ENCODE results near the gene RREB1. TPM values are rescaled to one million over a fixed set of nuclear protein-coding genes. Genes with fewer than 3 reads are reported as not detected.
A peak's percentile ranks its signal among the peaks of the same experiment; 100 is the strongest.

The RREB1 gene
- total RNA-seq, 2 experiments from 2014 or later: 18.7 to 19.7 TPM

DNA sequence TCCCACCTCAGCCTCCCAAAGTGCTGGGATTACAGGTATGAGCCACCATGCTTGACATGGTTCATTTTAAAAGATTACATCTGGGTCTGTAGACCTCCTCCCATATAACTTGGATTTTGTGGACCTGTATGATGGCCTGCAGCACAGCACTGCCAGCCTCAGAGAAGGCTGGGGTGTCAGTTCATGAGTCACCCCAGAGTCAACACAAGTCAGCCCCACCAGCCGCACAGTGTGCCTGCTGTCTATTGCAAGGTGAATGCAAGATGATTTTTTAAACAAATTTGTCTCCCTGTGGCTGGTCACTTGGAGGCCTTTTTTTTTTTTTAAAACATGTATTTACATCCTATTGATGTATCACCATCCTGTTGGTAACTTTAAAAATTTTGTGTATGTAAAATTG lies 76.7 kb downstream of the RREB1 start:
- ChIA-PET POLR2A (no interaction called here), CTCF (no interaction called here)
- no peaks in the 10 kb centered on the region for H3K27me3 Mint-ChIP-seq
- peaks cover 57% of the 10 kb centered on the region for H3K36me3 Mint-ChIP-seq (ENCODE audit: low read depth)
- no peaks in the 10 kb centered on the region for H3K9me3 Mint-ChIP-seq
- no peak overlapping the region for H3K4me3 Mint-ChIP-seq
- DNase-seq: no peak
- intact Hi-C loops (cut with micrococcal nuclease): no loop called here
- TF ChIP-seq, protein P1, sequence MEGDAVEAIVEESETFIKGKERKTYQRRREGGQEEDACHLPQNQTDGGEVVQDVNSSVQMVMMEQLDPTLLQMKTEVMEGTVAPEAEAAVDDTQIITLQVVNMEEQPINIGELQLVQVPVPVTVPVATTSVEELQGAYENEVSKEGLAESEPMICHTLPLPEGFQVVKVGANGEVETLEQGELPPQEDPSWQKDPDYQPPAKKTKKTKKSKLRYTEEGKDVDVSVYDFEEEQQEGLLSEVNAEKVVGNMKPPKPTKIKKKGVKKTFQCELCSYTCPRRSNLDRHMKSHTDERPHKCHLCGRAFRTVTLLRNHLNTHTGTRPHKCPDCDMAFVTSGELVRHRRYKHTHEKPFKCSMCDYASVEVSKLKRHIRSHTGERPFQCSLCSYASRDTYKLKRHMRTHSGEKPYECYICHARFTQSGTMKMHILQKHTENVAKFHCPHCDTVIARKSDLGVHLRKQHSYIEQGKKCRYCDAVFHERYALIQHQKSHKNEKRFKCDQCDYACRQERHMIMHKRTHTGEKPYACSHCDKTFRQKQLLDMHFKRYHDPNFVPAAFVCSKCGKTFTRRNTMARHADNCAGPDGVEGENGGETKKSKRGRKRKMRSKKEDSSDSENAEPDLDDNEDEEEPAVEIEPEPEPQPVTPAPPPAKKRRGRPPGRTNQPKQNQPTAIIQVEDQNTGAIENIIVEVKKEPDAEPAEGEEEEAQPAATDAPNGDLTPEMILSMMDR (IDR thresholded peaks at IDR 0.05): no peak
- peaks cover 7% of the 10 kb centered on the region for H3K4me1 Mint-ChIP-seq (ENCODE audit: low read depth)
- no peak overlapping the region for H3K27ac Mint-ChIP-seq
- no peak for ATAC-seq

DNA sequence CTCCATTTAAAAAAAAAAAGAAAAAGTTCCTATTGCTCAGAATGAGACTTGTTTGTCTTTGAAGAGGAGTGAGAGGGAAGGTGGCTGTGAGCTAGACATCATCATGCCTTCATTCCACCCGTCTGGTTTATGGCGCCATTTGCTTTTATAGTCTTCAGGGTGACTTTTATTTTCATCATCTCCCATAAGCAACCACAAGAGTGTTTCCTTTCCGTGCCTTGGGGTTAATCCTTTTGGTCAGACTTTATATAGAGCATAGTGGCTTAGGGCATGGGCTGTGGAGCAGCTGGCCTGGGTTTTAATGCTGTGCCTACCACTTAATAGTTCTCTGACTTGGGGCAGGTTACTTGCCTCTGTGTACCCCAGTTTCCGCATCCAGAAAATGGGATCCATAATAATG lies 77.8 kb downstream of the RREB1 start:
- ATAC-seq (no peak), DNase-seq (no peak)
- ChIA-PET CTCF (no interaction called here), POLR2A (interaction anchor here (0.9 kb wide), 1 partner anchor 34 kb away, joined by 3 read pairs; no protein-coding TSS in a partner anchor)
- TF ChIP-seq, protein P1 (IDR thresholded peaks at IDR 0.05): no peak
- no peaks in the 10 kb centered on the region for H3K27me3 Mint-ChIP-seq
- intact Hi-C loops (cut with micrococcal nuclease): no loop called here
- no peak overlapping the region for H3K27ac Mint-ChIP-seq
- peaks cover 51% of the 10 kb centered on the region for H3K36me3 Mint-ChIP-seq (ENCODE audit: low read depth)
- H3K4me3 Mint-ChIP-seq: no peak overlapping the region
- no peaks in the 10 kb centered on the region for H3K9me3 Mint-ChIP-seq
- peaks cover 7% of the 10 kb centered on the region for H3K4me1 Mint-ChIP-seq (ENCODE audit: low read depth)

DNA sequence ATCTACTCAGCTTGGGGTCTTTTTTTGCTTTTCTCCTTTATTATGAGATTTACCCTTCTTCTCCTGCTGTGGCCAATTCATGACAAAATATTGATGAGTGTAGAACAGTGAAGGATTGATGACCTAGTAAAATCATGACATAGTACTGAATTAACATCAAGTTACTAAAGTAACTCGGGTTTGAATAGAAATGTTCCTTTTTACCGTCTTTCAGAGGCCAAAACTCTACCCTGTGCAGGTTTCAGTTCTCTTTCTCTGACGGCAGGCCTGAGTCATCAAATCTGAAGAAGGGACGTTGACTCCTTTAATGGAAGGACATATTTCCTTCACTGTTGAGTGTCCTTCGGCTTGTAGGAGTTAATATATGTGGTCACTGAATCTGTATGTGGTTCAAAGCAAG lies 80.7 kb downstream of the RREB1 start:
- CTCF ChIA-PET: no interaction called here
- Mint-ChIP-seq H3K27me3 (no peaks in the 10 kb centered on the region), H3K27ac (peak overlapping the region; percentile 55), H3K4me3 (no peak overlapping the region), H3K4me1 (ENCODE audit: low read depth) (peaks cover 11% of the 10 kb centered on the region), H3K36me3 (ENCODE audit: low read depth) (peaks cover 53% of the 10 kb centered on the region), H3K9me3 (no peaks in the 10 kb centered on the region)
- intact Hi-C loops (cut with micrococcal nuclease): no loop called here
- DNase-seq (no peak), ATAC-seq (peak; percentile 47)
- TF ChIP-seq, protein P1 (IDR thresholded peaks at IDR 0.05): no peak
- POLR2A ChIA-PET: no interaction called here

DNA sequence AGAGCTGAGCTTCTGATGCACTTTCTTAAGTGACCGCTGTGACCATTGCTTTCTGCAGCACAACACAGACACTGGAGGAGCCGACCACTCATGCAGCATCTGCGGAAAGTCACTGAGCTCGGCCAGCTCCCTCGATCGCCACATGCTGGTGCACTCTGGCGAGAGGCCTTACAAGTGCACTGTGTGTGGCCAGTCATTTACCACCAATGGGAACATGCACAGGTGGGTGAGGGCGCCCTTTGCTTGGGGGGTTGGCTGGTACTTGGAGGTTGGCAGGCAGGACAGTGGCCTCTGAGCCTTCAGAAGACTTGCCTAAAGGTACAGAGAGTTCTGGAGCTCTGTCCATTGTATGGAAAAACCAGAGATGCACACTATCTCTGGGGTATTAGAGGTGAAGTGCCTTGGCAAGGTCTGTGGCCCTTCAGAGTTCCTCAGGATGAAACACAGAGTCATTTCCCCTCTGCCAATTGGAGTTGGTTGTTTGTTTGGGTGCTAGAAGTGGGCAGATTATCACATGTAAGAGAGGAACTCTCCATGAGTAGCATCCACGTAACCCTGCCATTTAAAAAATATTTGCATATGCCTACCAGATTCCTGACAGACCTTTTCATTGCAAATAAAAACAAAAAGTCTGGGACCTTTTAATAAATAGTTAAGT lies 81.5 kb downstream of the RREB1 start:
- ATAC-seq (no peak), DNase-seq (no peak)
- POLR2A ChIA-PET: no interaction called here
- TF ChIP-seq, protein P1 (IDR thresholded peaks at IDR 0.05): no peak
- Mint-ChIP-seq H3K36me3 (ENCODE audit: low read depth) (peaks cover 53% of the 10 kb centered on the region), H3K9me3 (no peaks in the 10 kb centered on the region), H3K4me3 (no peak overlapping the region), H3K4me1 (ENCODE audit: low read depth) (peaks cover 11% of the 10 kb centered on the region), H3K27me3 (no peaks in the 10 kb centered on the region), H3K27ac (no peak overlapping the region)
- CTCF ChIA-PET: interaction anchor here (0.6 kb wide), 1 partner anchor 50 kb away, joined by 3 read pairs; no protein-coding TSS in a partner anchor
- intact Hi-C loops (cut with micrococcal nuclease): no loop called here

DNA sequence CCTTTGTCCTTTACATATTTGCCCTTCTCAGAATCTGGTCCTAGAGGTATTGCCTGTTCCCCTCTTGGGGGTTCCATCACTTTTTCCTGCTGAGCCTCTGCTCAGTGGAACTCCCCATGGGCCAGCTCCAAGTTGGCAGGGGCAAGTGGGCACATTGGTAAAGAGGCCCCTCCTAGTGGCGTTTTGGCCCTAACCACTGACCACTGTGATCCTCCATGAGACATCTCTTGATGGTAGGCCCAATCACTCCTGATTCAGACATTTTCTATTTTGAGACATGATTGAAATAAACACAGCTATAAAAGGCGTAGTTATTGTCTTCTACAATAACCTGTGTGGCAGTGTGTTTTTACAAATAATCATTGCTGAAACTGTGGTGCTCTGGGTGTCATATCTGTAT lies 83.0 kb downstream of the RREB1 start:
- Mint-ChIP-seq H3K9me3 (no peaks in the 10 kb centered on the region), H3K36me3 (ENCODE audit: low read depth) (peaks cover 52% of the 10 kb centered on the region), H3K4me3 (no peak overlapping the region), H3K27ac (no peak overlapping the region), H3K4me1 (ENCODE audit: low read depth) (peaks cover 24% of the 10 kb centered on the region), H3K27me3 (no peaks in the 10 kb centered on the region)
- DNase-seq: no peak
- POLR2A ChIA-PET: interaction anchor here (0.7 kb wide), 1 partner anchor 37 kb away, joined by 3 read pairs; no protein-coding TSS in a partner anchor
- CTCF ChIA-PET: no interaction called here
- intact Hi-C loops (cut with micrococcal nuclease): no loop called here
- TF ChIP-seq, protein P1 (IDR thresholded peaks at IDR 0.05): no peak
- ATAC-seq: no peak
